Pancreas (tissue), 10 donors: Measurements from ENCODE around the gene GORASP2. TPM values are rescaled to one million over a fixed set of nuclear protein-coding genes. Genes with fewer than 3 reads are reported as not detected.

Source experiments
- ATAC-seq, 4 donors: fragments of 200-7000 bp; cut with Tn5 transposase; one replicate each; pipeline versions ENCODE4 v1.8.0 to v1.9.1; 2020; ENCODE audit warnings: mild to moderate bottlenecking in 4 of 4, moderate library complexity in 4 of 4
- DNase-seq, 6 donors: peaks; one replicate each; pipeline ENCODE4 v3.0.0-alpha.2; 2020
- FAIRE-seq: peaks from 2 replicates; lab custom pipeline; 2012; peaks lifted over from hg19 to GRCh38; lab: Jason Lieb, UNC
- H3K27ac ChIP-seq, 4 donors: fragments of 200-600 bp; sonication (generic); 1 replicate in 3 of 4; 2 replicates in 1 of 4; pipeline versions ENCODE4 v1.5.0 to v1.8.0; 2020
- H3K27me3 ChIP-seq, 4 donors: fragments of 200-600 bp; one replicate each; pipeline ENCODE4 v1.8.0; 2021
- H3K36me3 ChIP-seq, 3 donors: fragments of 200-600 bp; sonication (generic) in 1 of 3; one replicate each; pipeline versions ENCODE4 v1.5.0 to v1.8.0; 2020 to 2021
- H3K4me1 ChIP-seq, 3 donors: fragments of 200-600 bp; one replicate each; pipeline ENCODE4 v1.8.0; 2021
- H3K4me3 ChIP-seq, 4 donors: fragments of 200-600 bp; sonication (generic) in 2 of 4; one replicate each; pipeline versions ENCODE4 v1.5.0 to v1.8.0; 2020 to 2021
- H3K9me3 ChIP-seq, 4 donors: fragments of 200-600 bp; one replicate each; pipeline ENCODE4 v1.8.0; 2021
- WGBS, 2 donors: extraction: QIAGEN DNeasy Blood & Tissue Kit; methylation state at CpG; one replicate each; pipeline ENCODE4 v1.1.7; 2013; 5-methylcytosine and 5-hydroxymethylcytosine counted together
- intact Hi-C, 3 donors: fragments of 100-400 bp; cut with DNase I; formaldehyde crosslinking; loops; one replicate each; pipeline versions ENCODE4 v1.11.1 to v1.14.2; 2022
- polyA plus RNA-seq, 2 donors: library from polyadenylated mRNA; stranded (reverse); fragments of 200-250 nt; gene quantifications; one replicate each; pipeline ENCODE4 v1.2.3, GENCODE V29; 2013
- total RNA-seq, 6 donors: library from RNA; stranded (reverse); fragmentation: NEBNext Ultra II Directional in 4 of 6; extraction: Animal tissue kit (Norgen Biotek cat#: 25700) in 4 of 6; gene quantifications; one replicate each; pipeline versions ENCODE4 v1.2.1 to v1.2.4, GENCODE V29; 2021 to 2023
- TF ChIP-seq, protein P1 (sequence below), 4 donors: fragments of 200-600 bp; sonication (generic) in 3 of 4; IDR thresholded peaks; one replicate each; pipeline versions ENCODE4 v1.5.0 to v1.8.0; 2021; ENCODE audit warnings: antibody characterized with exemption in 4 of 4
- donor health status: healthy with polysubstance abuse.
- donor health status: DM: no; HTN: no; CAD: no; lungs with moderate emphysema.
- donor health status: DM: no; HTN: no; CAD: no.
- donor health status: control.
- donor health status: control.
- donor health status: Bipolar disorder and iron deficiency.
- donor health status: DM: yes; HTN: yes; CAD: no.
- donor health status: DM: no; HTN: no; CAD: no.
- donor health status: DM: no; HTN: no; CAD: no.
- donor health status: DM: yes; HTN: yes; CAD: no.

Gene GORASP2
- total and polyA plus RNA-seq, 8 donors = 22.6 to 52.4 (median 41.0) TPM

- FAIRE-seq = no peak
- no peak for DNase-seq
- Histone ChIP-seq H3K9me3 (no peaks in the 10 kb centered on the region), H3K36me3 (no peaks in the 10 kb centered on the region), H3K27ac (no peak overlapping the region), H3K4me3 (no peak overlapping the region), H3K27me3 (no peaks in the 10 kb centered on the region), H3K4me1 (no peaks in the 10 kb centered on the region)
- TF ChIP-seq, protein P1, sequence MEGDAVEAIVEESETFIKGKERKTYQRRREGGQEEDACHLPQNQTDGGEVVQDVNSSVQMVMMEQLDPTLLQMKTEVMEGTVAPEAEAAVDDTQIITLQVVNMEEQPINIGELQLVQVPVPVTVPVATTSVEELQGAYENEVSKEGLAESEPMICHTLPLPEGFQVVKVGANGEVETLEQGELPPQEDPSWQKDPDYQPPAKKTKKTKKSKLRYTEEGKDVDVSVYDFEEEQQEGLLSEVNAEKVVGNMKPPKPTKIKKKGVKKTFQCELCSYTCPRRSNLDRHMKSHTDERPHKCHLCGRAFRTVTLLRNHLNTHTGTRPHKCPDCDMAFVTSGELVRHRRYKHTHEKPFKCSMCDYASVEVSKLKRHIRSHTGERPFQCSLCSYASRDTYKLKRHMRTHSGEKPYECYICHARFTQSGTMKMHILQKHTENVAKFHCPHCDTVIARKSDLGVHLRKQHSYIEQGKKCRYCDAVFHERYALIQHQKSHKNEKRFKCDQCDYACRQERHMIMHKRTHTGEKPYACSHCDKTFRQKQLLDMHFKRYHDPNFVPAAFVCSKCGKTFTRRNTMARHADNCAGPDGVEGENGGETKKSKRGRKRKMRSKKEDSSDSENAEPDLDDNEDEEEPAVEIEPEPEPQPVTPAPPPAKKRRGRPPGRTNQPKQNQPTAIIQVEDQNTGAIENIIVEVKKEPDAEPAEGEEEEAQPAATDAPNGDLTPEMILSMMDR (IDR thresholded peaks at IDR 0.05) = no peak
- no peak for ATAC-seq
- intact Hi-C loops = no loop called here
- 76 to 86% methylated on average over 5 of the region's 5 CpGs for WGBS, 2 donors
Observed at GRCh38 chr2:170885130-170885791, 43.8 kb upstream of the GORASP2 start.

- intact Hi-C loops = no loop called here
- H3K36me3 ChIP-seq = no peaks in the 10 kb centered on the region
- 81 to 93% methylated on average over 1 of the region's 1 CpG for WGBS, 2 donors
- no peaks in the 10 kb centered on the region for H3K27me3 ChIP-seq
- no peak for ATAC-seq
- H3K27ac ChIP-seq = no peak overlapping the region
- no peaks in the 10 kb centered on the region for H3K9me3 ChIP-seq
- FAIRE-seq = no peak
- TF ChIP-seq, protein P1 (IDR thresholded peaks at IDR 0.05) = no peak
- no peak for DNase-seq
- H3K4me3 ChIP-seq = no peak overlapping the region
- no peaks in the 10 kb centered on the region for H3K4me1 ChIP-seq
Observed at GRCh38 chr2:170886386-170886785, 42.7 kb upstream of the GORASP2 start.

GRCh38 chr2:170887496-170887895 is 41.6 kb upstream of the GORASP2 start:
- no peaks in the 10 kb centered on the region for H3K4me1 ChIP-seq
- FAIRE-seq = no peak
- ATAC-seq = no peak
- no peak for DNase-seq
- no peak overlapping the region for H3K27ac ChIP-seq
- H3K4me3 ChIP-seq = no peak overlapping the region
- intact Hi-C loops = no loop called here
- TF ChIP-seq, protein P1 (IDR thresholded peaks at IDR 0.05) = no peak
- no peaks in the 10 kb centered on the region for H3K27me3 ChIP-seq
- no peaks in the 10 kb centered on the region for H3K9me3 ChIP-seq
- H3K36me3 ChIP-seq = no peaks in the 10 kb centered on the region

DNA sequence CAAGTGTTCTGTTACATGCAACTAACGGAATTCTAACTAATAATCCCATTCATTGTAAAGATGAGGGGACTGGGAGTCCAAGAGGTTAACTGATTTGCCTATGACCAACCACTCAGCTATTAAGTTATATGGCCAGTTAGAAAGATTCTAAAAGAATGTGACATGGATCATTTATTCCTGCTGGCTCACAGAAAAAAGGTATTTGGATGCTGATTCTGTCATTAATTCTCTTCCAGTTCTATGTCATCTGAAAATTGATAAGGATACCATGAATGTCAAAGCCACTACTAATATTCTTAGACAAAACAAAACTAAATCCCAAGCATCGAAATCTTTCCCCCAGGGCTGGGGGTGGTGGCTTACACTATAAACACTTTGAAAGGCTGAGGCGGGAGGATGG is 41.2 kb upstream of the GORASP2 start:
- DNase-seq (no peak), FAIRE-seq (no peak), ATAC-seq (no peak)
- Histone ChIP-seq H3K36me3 (no peaks in the 10 kb centered on the region), H3K9me3 (no peaks in the 10 kb centered on the region), H3K27me3 (no peaks in the 10 kb centered on the region), H3K4me3 (no peak overlapping the region), H3K27ac (no peak overlapping the region), H3K4me1 (no peaks in the 10 kb centered on the region)
- TF ChIP-seq, protein P1 (IDR thresholded peaks at IDR 0.05) = no peak
- 84 to 85% methylated on average over 3 of the region's 3 CpGs for WGBS, 2 donors
- intact Hi-C loops = no loop called here

GRCh38 chr2:170891893-170892292 is 37.2 kb upstream of the GORASP2 start:
- no peaks in the 10 kb centered on the region for H3K9me3 ChIP-seq
- no peaks in the 10 kb centered on the region for H3K27me3 ChIP-seq
- 88 to 92% methylated on average over 4 of the region's 4 CpGs for WGBS, 2 donors
- TF ChIP-seq, protein P1 (IDR thresholded peaks at IDR 0.05) = no peak
- H3K4me1 ChIP-seq = no peaks in the 10 kb centered on the region
- H3K4me3 ChIP-seq = no peak overlapping the region
- DNase-seq (no peak), FAIRE-seq (no peak), ATAC-seq (no peak)
- H3K36me3 ChIP-seq = no peaks in the 10 kb centered on the region
- H3K27ac ChIP-seq = no peak overlapping the region
- intact Hi-C loops = no loop called here
